H9 (cell line): ENCODE measurements around the gene TNNT2. TPM values are rescaled to one million over a fixed set of nuclear protein-coding genes. Genes with fewer than 3 reads are reported as not detected.

Experiments
- DNase-seq: peaks from one replicate; pipeline ENCODE4 v3.0.0-alpha.2; 2017
- H2AFZ ChIP-seq: one replicate; pipeline ENCODE4 v1.6.1; 2013; ENCODE audit warnings: mild to moderate bottlenecking, low read length, control low read depth, moderate library complexity
- H2AK5ac ChIP-seq: 2 replicates; pipeline ENCODE4 v1.6.1; 2013; ENCODE audit warnings: low read length, control low read depth, mixed read lengths; ENCODE audit not compliant: insufficient read length
- H2BK120ac ChIP-seq: one replicate; pipeline ENCODE4 v1.6.1; 2013; ENCODE audit warnings: low read depth, mild to moderate bottlenecking, low read length, control low read depth, inconsistent platforms; ENCODE audit not compliant: poor library complexity, severe bottlenecking
- H2BK12ac ChIP-seq: 2 replicates; pipeline ENCODE4 v1.6.1; 2013; ENCODE audit warnings: low read length, control low read depth, mixed read lengths, low read depth; ENCODE audit not compliant: insufficient read length
- H2BK15ac ChIP-seq: 2 replicates; pipeline ENCODE4 v1.6.1; 2013; ENCODE audit warnings: low read depth, low read length, control low read depth
- H2BK20ac ChIP-seq: one replicate; pipeline ENCODE4 v1.6.1; 2013; ENCODE audit warnings: low read depth, mild to moderate bottlenecking, low read length, control low read depth, inconsistent platforms; ENCODE audit not compliant: poor library complexity, severe bottlenecking
- H2BK5ac ChIP-seq: 2 replicates; pipeline ENCODE4 v1.6.1; 2013; ENCODE audit warnings: low read length, control low read depth, mixed read lengths; ENCODE audit not compliant: insufficient read length
- H3K14ac ChIP-seq: 2 replicates; pipeline ENCODE4 v1.6.1; 2013; ENCODE audit warnings: low read length, control low read depth; ENCODE audit not compliant: insufficient read depth
- H3K18ac ChIP-seq: 2 replicates; pipeline ENCODE4 v1.6.1; 2013; ENCODE audit warnings: low read depth, mild to moderate bottlenecking, mixed read lengths, low read length, control low read depth; ENCODE audit not compliant: insufficient read length
- H3K23ac ChIP-seq: 2 replicates; pipeline ENCODE4 v1.6.1; 2013; ENCODE audit warnings: low read length, control low read depth, mixed read lengths, low read depth; ENCODE audit not compliant: insufficient read length
- H3K23me2 ChIP-seq: 2 replicates; pipeline ENCODE4 v1.6.1; 2013; ENCODE audit warnings: low read depth, mild to moderate bottlenecking, mixed read lengths, low read length, control low read depth; ENCODE audit not compliant: insufficient read length, poor library complexity, severe bottlenecking
- H3K27ac ChIP-seq: 2 replicates; pipeline ENCODE4 v1.5.1; 2013; ENCODE audit warnings: low read length, control low read depth, mixed read lengths, low read depth; ENCODE audit not compliant: insufficient read length
- H3K27me3 ChIP-seq: 2 replicates; pipeline ENCODE4 v1.6.1; 2013; ENCODE audit warnings: low read length, control low read depth, inconsistent platforms; ENCODE audit not compliant: insufficient read depth
- H3K4ac ChIP-seq: 2 replicates; pipeline ENCODE4 v1.6.1; 2013; ENCODE audit warnings: low read depth, mild to moderate bottlenecking, control low read depth, inconsistent platforms, low read length, moderate library complexity
- H3K4me1 ChIP-seq: 2 replicates; pipeline ENCODE4 v1.6.1; 2013; ENCODE audit warnings: low read length, control low read depth, inconsistent platforms; ENCODE audit not compliant: insufficient read depth
- H3K4me2 ChIP-seq: 2 replicates; pipeline ENCODE4 v1.6.1; 2013; ENCODE audit warnings: low read length, control low read depth, mixed read lengths; ENCODE audit not compliant: insufficient read length, insufficient read depth
- H3K56ac ChIP-seq: 2 replicates; pipeline ENCODE4 v1.6.1; 2013; ENCODE audit warnings: low read depth, mild to moderate bottlenecking, mixed read lengths, low read length, control low read depth; ENCODE audit not compliant: insufficient read length
- H3K79me1 ChIP-seq: 2 replicates; pipeline ENCODE4 v1.6.1; 2013; ENCODE audit warnings: low read depth, mild to moderate bottlenecking, moderate library complexity, low read length, control low read depth, inconsistent platforms; ENCODE audit not compliant: insufficient read depth, poor library complexity, severe bottlenecking
- H3K79me2 ChIP-seq: 2 replicates; pipeline ENCODE4 v1.6.1; 2013; ENCODE audit warnings: low read length, control low read depth, inconsistent platforms; ENCODE audit not compliant: insufficient read depth
- H3K9ac ChIP-seq: 2 replicates; pipeline ENCODE4 v1.6.1; 2013; ENCODE audit warnings: low read length, control low read depth, mixed read lengths; ENCODE audit not compliant: insufficient read length; ENCODE audit errors: extremely low read depth
- H3K9me3 ChIP-seq: one replicate; pipeline ENCODE4 v1.6.1; 2013; ENCODE audit warnings: low read depth, low read length, inconsistent platforms; ENCODE audit not compliant: control insufficient read depth
- H3T11ph ChIP-seq: one replicate; pipeline ENCODE4 v1.6.1; 2013; ENCODE audit warnings: mild to moderate bottlenecking, low read length, control low read depth, inconsistent platforms
- H4K20me1 ChIP-seq: one replicate; pipeline ENCODE4 v1.6.1; 2013; ENCODE audit not compliant: control insufficient read depth, insufficient read length, insufficient read depth
- H4K5ac ChIP-seq: 2 replicates; pipeline ENCODE4 v1.6.1; 2013; ENCODE audit warnings: low read depth, mild to moderate bottlenecking, mixed read lengths, low read length, control low read depth; ENCODE audit not compliant: insufficient read length
- H4K8ac ChIP-seq: replicated peaks from 2 replicates; pipeline ENCODE4 v1.6.1; 2013; ENCODE audit warnings: low read length, control low read depth, mixed read lengths, low read depth; ENCODE audit not compliant: insufficient read length
- H4K91ac ChIP-seq: 2 replicates; pipeline ENCODE4 v1.6.1; 2013; ENCODE audit warnings: low read depth, mild to moderate bottlenecking, moderate library complexity, mixed read lengths, low read length, control low read depth; ENCODE audit not compliant: insufficient read length
- H3K27ac Mint-ChIP-seq, 3 experiments: 2 replicates in 2 of 3; 3 replicates in 1 of 3; pipeline ENCODE4 v1.8.0; 2020 to 2021; ENCODE audit warnings: mixed read lengths in 3 of 3, mild to moderate bottlenecking in 1 of 3, moderate library complexity in 1 of 3
- H3K27me3 Mint-ChIP-seq: 2 replicates; pipeline ENCODE4 v1.8.0; 2021; ENCODE audit warnings: low read depth, mild to moderate bottlenecking, moderate library complexity, mixed read lengths
- H3K36me3 Mint-ChIP-seq, 3 experiments: 2 replicates in 2 of 3; 3 replicates in 1 of 3; pipeline ENCODE4 v1.8.0; 2020 to 2021; ENCODE audit warnings: low read depth in 3 of 3, mixed read lengths in 3 of 3; ENCODE audit not compliant: insufficient read depth in 1 of 3
- H3K4me1 Mint-ChIP-seq, 2 experiments: 2 replicates each; pipeline ENCODE4 v1.8.0; 2020; ENCODE audit warnings: mixed read lengths in 2 of 2
- H3K4me3 Mint-ChIP-seq, 2 experiments: 2 replicates in 1 of 2; 3 replicates in 1 of 2; pipeline ENCODE4 v1.8.0; 2020 to 2021; ENCODE audit warnings: mild to moderate bottlenecking in 2 of 2, mixed read lengths in 2 of 2, moderate library complexity in 1 of 2
- H3K9me3 Mint-ChIP-seq, 2 experiments: 2 replicates in 1 of 2; 3 replicates in 1 of 2; pipeline ENCODE4 v1.8.0; 2020; ENCODE audit warnings: mild to moderate bottlenecking in 2 of 2, mixed read lengths in 2 of 2, moderate library complexity in 1 of 2
- WGBS: extraction: QIAGEN DNeasy Blood & Tissue Kit; methylation state at CpG from one replicate; pipeline ENCODE4 v1.1.7; 2013; ENCODE audit warnings: missing lambda C conversion rate, low lambda C conversion rate, mixed read lengths; ENCODE audit not compliant: insufficient read length; ENCODE audit errors: extremely low coverage; 5-methylcytosine and 5-hydroxymethylcytosine counted together
- total RNA-seq: library from RNA; stranded (reverse); gene quantifications from 2 replicates; pipeline ENCODE4 v1.2.1, GENCODE V29; 2021
- TF ChIP-seq, protein P1 (sequence below): fragments of 200-600 bp; sonication (generic); conservative IDR thresholded peaks from 3 replicates; pipeline ENCODE4 v1.8.0; 2021; ENCODE audit warnings: antibody characterized with exemption, mild to moderate bottlenecking

Gene TNNT2
- total RNA-seq, 1 experiment from 2014 or later, result 8.6 TPM

DNA sequence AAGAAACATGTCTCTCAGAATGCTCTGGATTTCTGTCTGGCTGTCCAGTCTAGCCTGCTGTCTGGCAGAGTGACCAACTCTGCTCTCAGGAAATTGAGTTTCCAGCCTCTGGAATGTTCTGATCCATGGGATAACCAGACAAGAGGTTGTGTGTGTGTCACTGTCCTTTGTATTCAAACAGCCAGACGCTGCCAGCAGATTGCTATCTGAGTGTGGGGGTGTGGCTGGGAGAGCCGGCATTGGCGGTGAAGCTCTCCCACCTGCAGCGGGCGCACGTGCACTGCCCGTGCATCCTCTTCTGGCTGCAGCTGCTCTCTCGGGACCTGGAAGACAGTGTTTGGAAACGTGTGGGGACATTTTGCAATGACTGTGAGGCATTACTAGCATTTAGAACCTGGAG, 68.1 kb downstream of the TNNT2 start:
- Histone ChIP-seq H2AK5ac (no peak overlapping the region), H2AFZ (no peak overlapping the region), H4K8ac (no peak overlapping the region), H3K4ac (no peak overlapping the region), H2BK20ac (no peak overlapping the region), H3K9ac (no peak overlapping the region), H4K20me1 (no peaks in the 10 kb centered on the region), H3K79me1 (no peaks in the 10 kb centered on the region), H3K9me3 (no peaks in the 10 kb centered on the region), H3K27ac (no peak overlapping the region), H3K14ac (no peak overlapping the region), H3K79me2 (no peaks in the 10 kb centered on the region; the same call in 1 of the 2 replicates), H3K56ac (no peak overlapping the region), H3K27me3 (no peaks in the 10 kb centered on the region; the same call in 1 of the 2 replicates), H3K23ac (no peak overlapping the region), H2BK120ac (no peak overlapping the region), H2BK5ac (no peak overlapping the region), H2BK12ac (no peak overlapping the region), H3K23me2 (no peaks in the 10 kb centered on the region), H3T11ph (no peak overlapping the region), H2BK15ac (no peak overlapping the region), H4K91ac (no peak overlapping the region), H3K4me1 (no peaks in the 10 kb centered on the region; the same call in 1 of the 2 replicates), H3K4me2 (no peak overlapping the region), H3K18ac (no peak overlapping the region), H4K5ac (no peak overlapping the region)
- Mint-ChIP-seq H3K27ac (peak overlapping the region in 1 of 3 experiments; percentile 59; a peak in 1 of 7 replicates), H3K4me1 (peaks cover 16 to 35% of the 10 kb centered on the region in 2 experiments), H3K9me3 (no peaks in the 10 kb centered on the region), H3K27me3 (peaks cover 54% of the 10 kb centered on the region), H3K36me3 (no peaks in the 10 kb centered on the region), H3K4me3 (no peak overlapping the region)
- WGBS, result no CpG with 5 or more reads among the region's 9 CpGs
- TF ChIP-seq, protein P1, sequence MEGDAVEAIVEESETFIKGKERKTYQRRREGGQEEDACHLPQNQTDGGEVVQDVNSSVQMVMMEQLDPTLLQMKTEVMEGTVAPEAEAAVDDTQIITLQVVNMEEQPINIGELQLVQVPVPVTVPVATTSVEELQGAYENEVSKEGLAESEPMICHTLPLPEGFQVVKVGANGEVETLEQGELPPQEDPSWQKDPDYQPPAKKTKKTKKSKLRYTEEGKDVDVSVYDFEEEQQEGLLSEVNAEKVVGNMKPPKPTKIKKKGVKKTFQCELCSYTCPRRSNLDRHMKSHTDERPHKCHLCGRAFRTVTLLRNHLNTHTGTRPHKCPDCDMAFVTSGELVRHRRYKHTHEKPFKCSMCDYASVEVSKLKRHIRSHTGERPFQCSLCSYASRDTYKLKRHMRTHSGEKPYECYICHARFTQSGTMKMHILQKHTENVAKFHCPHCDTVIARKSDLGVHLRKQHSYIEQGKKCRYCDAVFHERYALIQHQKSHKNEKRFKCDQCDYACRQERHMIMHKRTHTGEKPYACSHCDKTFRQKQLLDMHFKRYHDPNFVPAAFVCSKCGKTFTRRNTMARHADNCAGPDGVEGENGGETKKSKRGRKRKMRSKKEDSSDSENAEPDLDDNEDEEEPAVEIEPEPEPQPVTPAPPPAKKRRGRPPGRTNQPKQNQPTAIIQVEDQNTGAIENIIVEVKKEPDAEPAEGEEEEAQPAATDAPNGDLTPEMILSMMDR, result peak; percentile 57; the same call in 2 of the 3 replicates
- DNase-seq, result peak; percentile 80

Other genes starting within 250 kb of the TNNT2 start
- gene TMEM9, start 223.2 kb downstream of the TNNT2 start, total RNA-seq, result 86.4 and 93.4 TPM in 2 replicates
- gene IGFN1, start 186.9 kb downstream of the TNNT2 start, total RNA-seq, result not detected in 2 replicates
- gene PKP1, start 94.2 kb downstream of the TNNT2 start, total RNA-seq, result 0.09 and 0.13 TPM in 2 replicates
- gene LAD1, start 21.6 kb upstream of the TNNT2 start, total RNA-seq, result 29.0 and 30.1 TPM in 2 replicates
- gene TNNI1, start 44.0 kb upstream of the TNNT2 start, total RNA-seq, result 0.29 TPM in 1 of 2 replicates, not detected in the other
- gene PHLDA3, start 91.5 kb upstream of the TNNT2 start, total RNA-seq, result 53.9 and 55.0 TPM in 2 replicates
- gene CSRP1, start 129.4 kb upstream of the TNNT2 start, total RNA-seq, result 0.44 TPM in 2 replicates
- 20.5 and 21.6 TPM in 2 replicates for gene NAV1, start 161.4 kb upstream of the TNNT2 start, total RNA-seq